ENCODE measurements around the gene SYAP1. TPM values are rescaled to one million over a fixed set of nuclear protein-coding genes. Genes with fewer than 3 reads are reported as not detected.
"Not testable (repeated sequence)": the region's sequence is repeated elsewhere in the genome, so short reads cannot be mapped to it uniquely, and the experiment has no call there.

SYAP1 gene
- total and polyA plus RNA-seq, 2 donors (not counting 1 experiment from before 2014, with no cell fraction given): 3.5 to 18.3 TPM

GRCh38 chrX:16714504-16714903 is 4.9 kb upstream of the SYAP1 start:
- 100% methylated on average over 1 of the region's 8 CpGs for WGBS (ENCODE audit: insufficient coverage)
- Histone ChIP-seq H4K20me1 (ENCODE audit: control insufficient read depth, insufficient read depth, low read length, poor library complexity, severe bottlenecking) (no peaks in the 10 kb centered on the region), H3K36me3 (replicated peaks in 1 of 2; ENCODE audit: control extremely low read depth in 1 of 2, control insufficient read depth in 1 of 2, extremely low read depth in 1 of 2, insufficient read depth in 2 of 2, low read length in 1 of 2) (no peaks in the 10 kb centered on the region), H3K27me3 (replicated peaks in 1 of 4; ENCODE audit: control extremely low read depth in 1 of 4, control insufficient read depth in 3 of 4, insufficient read depth in 4 of 4, low read length in 3 of 4) (no peaks in the 10 kb centered on the region), H3K79me2 (ENCODE audit: control insufficient read depth, insufficient read depth, low read length) (peaks cover 13% of the 10 kb centered on the region), H3K9me3 (ENCODE audit: control extremely low read depth in 1 of 3, control insufficient read depth in 2 of 3, insufficient read depth in 1 of 3, low read length in 2 of 3) (no peaks in the 10 kb centered on the region), H2AFZ (ENCODE audit: insufficient read depth, low read depth, low read length, poor library complexity, severe bottlenecking) (no peak overlapping the region), H3K4me2 (replicated peaks; ENCODE audit: low read depth, low read length, poor library complexity, severe bottlenecking) (no peak overlapping the region), H3K9ac (ENCODE audit: low read length) (no peak overlapping the region), H3K4me3 (ENCODE audit: control extremely low read depth in 1 of 5, extremely low read depth in 1 of 5, insufficient read depth in 1 of 5, low read depth in 2 of 5, low read length in 4 of 5) (no peak overlapping the region), H3K27ac (ENCODE audit: low read length in 2 of 2) (no peak overlapping the region), H3K4me1 (ENCODE audit: control insufficient read depth in 2 of 2, insufficient read depth in 2 of 2, low read length in 2 of 2) (peaks cover 12 to 18% of the 10 kb centered on the region in 2 donors)
- CTCF ChIA-PET: no interaction called here
- no peak for ATAC-seq (ENCODE audit: low read depth)
- no peaks in the 10 kb centered on the region for H3K9me3 Mint-ChIP-seq (ENCODE audit: insufficient read depth)
- no peak overlapping the region for H3K4me3 Mint-ChIP-seq
- no peak for DNase-seq
- POLR2A ChIA-PET: no interaction called here
- peaks cover 25% of the 10 kb centered on the region for H3K4me1 Mint-ChIP-seq
- TF ChIP-seq CTCF (IDR thresholded peaks at IDR 0.05): no peak
- TF ChIP-seq EZH2 (IDR thresholded peaks at IDR 0.05; ENCODE audit: borderline replicate concordance, insufficient read depth, low read depth, low read length, poor library complexity, severe bottlenecking): no peak
- no peak overlapping the region for H3K27ac Mint-ChIP-seq
- no peaks in the 10 kb centered on the region for H3K27me3 Mint-ChIP-seq
- intact Hi-C loops (cut with micrococcal nuclease): loop anchor here (10.0 kb wide), 1 partner anchor 1020 kb away; the partner anchor contains the start of gene SCML1

GRCh38 chrX:16715638-16716037 is 3.8 kb upstream of the SYAP1 start:
- CTCF ChIA-PET; H3K36me3 ChIP-seq (replicated peaks in 1 of 2; ENCODE audit: control extremely low read depth in 1 of 2, control insufficient read depth in 1 of 2, extremely low read depth in 1 of 2, insufficient read depth in 2 of 2, low read length in 1 of 2); DNase-seq; H3K9me3 ChIP-seq (ENCODE audit: control extremely low read depth in 1 of 3, control insufficient read depth in 2 of 3, insufficient read depth in 1 of 3, low read length in 2 of 3); H3K4me3 Mint-ChIP-seq; H3K27me3 Mint-ChIP-seq; H3K27ac Mint-ChIP-seq; ATAC-seq (ENCODE audit: low read depth); H3K9me3 Mint-ChIP-seq (ENCODE audit: insufficient read depth); H3K9ac ChIP-seq (ENCODE audit: low read length); H3K27ac ChIP-seq (ENCODE audit: low read length in 2 of 2); H3K27me3 ChIP-seq (replicated peaks in 1 of 4; ENCODE audit: control extremely low read depth in 1 of 4, control insufficient read depth in 3 of 4, insufficient read depth in 4 of 4, low read length in 3 of 4); POLR2A ChIA-PET; H2AFZ ChIP-seq (ENCODE audit: insufficient read depth, low read depth, low read length, poor library complexity, severe bottlenecking); H4K20me1 ChIP-seq (ENCODE audit: control insufficient read depth, insufficient read depth, low read length, poor library complexity, severe bottlenecking); H3K4me2 ChIP-seq (replicated peaks; ENCODE audit: low read depth, low read length, poor library complexity, severe bottlenecking); H3K4me3 ChIP-seq (ENCODE audit: control extremely low read depth in 1 of 5, extremely low read depth in 1 of 5, insufficient read depth in 1 of 5, low read depth in 2 of 5, low read length in 4 of 5): not testable (repeated sequence)
- Histone ChIP-seq H3K4me1 (ENCODE audit: control insufficient read depth in 2 of 2, insufficient read depth in 2 of 2, low read length in 2 of 2) (peaks cover 19 to 26% of the 10 kb centered on the region in 2 donors), H3K79me2 (ENCODE audit: control insufficient read depth, insufficient read depth, low read length) (peaks cover 24% of the 10 kb centered on the region)
- no CpG with 5 or more reads among the region's 6 CpGs for WGBS (ENCODE audit: insufficient coverage)
- intact Hi-C loops (cut with micrococcal nuclease): loop anchor here (5.0 to 10.0 kb wide), 2 partner anchors 1019 to 1712 kb away; partner anchors contain the start of genes CDKL5 and SCML1
- H3K4me1 Mint-ChIP-seq: peaks cover 23% of the 10 kb centered on the region

- H3K4me1 Mint-ChIP-seq: peaks cover 17% of the 10 kb centered on the region
- H3K27ac Mint-ChIP-seq; H4K20me1 ChIP-seq (ENCODE audit: control insufficient read depth, insufficient read depth, low read length, poor library complexity, severe bottlenecking); H3K27ac ChIP-seq (ENCODE audit: low read length in 2 of 2); H3K4me2 ChIP-seq (replicated peaks; ENCODE audit: low read depth, low read length, poor library complexity, severe bottlenecking); H3K9me3 Mint-ChIP-seq (ENCODE audit: insufficient read depth); H3K27me3 ChIP-seq (replicated peaks in 1 of 4; ENCODE audit: control extremely low read depth in 1 of 4, control insufficient read depth in 3 of 4, insufficient read depth in 4 of 4, low read length in 3 of 4); DNase-seq; H3K27me3 Mint-ChIP-seq; H3K4me3 Mint-ChIP-seq; H2AFZ ChIP-seq (ENCODE audit: insufficient read depth, low read depth, low read length, poor library complexity, severe bottlenecking); H3K9me3 ChIP-seq (ENCODE audit: control extremely low read depth in 1 of 3, control insufficient read depth in 2 of 3, insufficient read depth in 1 of 3, low read length in 2 of 3); CTCF ChIA-PET; H3K9ac ChIP-seq (ENCODE audit: low read length); ATAC-seq (ENCODE audit: low read depth); H3K4me3 ChIP-seq (ENCODE audit: control extremely low read depth in 1 of 5, extremely low read depth in 1 of 5, insufficient read depth in 1 of 5, low read depth in 2 of 5, low read length in 4 of 5); H3K36me3 ChIP-seq (replicated peaks in 1 of 2; ENCODE audit: control extremely low read depth in 1 of 2, control insufficient read depth in 1 of 2, extremely low read depth in 1 of 2, insufficient read depth in 2 of 2, low read length in 1 of 2): not testable (repeated sequence)
- POLR2A ChIA-PET: interaction anchor here (0.7 kb wide), 1 partner anchor 103 kb away, joined by 3 read pairs; no protein-coding TSS in a partner anchor
- Histone ChIP-seq H3K79me2 (ENCODE audit: control insufficient read depth, insufficient read depth, low read length) (peaks cover 32% of the 10 kb centered on the region), H3K4me1 (ENCODE audit: control insufficient read depth in 2 of 2, insufficient read depth in 2 of 2, low read length in 2 of 2) (peaks cover 15 to 26% of the 10 kb centered on the region in 2 donors)
- intact Hi-C loops (cut with micrococcal nuclease): loop anchor here (5.0 to 10.0 kb wide), 2 partner anchors 1018 to 1711 kb away; partner anchors contain the start of genes CDKL5 and SCML1
- WGBS (ENCODE audit: insufficient coverage): no CpG with 5 or more reads among the region's 6 CpGs
Measured at GRCh38 chrX:16716451-16716850, 3.0 kb upstream of the SYAP1 start.

All from B cell (primary cell).